Ectodermal cell (in vitro differentiated cells): ENCODE results near the gene ACOX3.

Source experiments
- H3K27ac ChIP-seq: 2 replicates; pipeline ENCODE4 v1.7.0; 2013; ENCODE audit warnings: mild to moderate bottlenecking, low read depth, low read length; ENCODE audit not compliant: insufficient read depth, poor library complexity, severe bottlenecking
- H3K27me3 ChIP-seq: 2 replicates; pipeline ENCODE4 v1.7.0; 2013; ENCODE audit warnings: mild to moderate bottlenecking, low read length; ENCODE audit not compliant: insufficient read depth, control insufficient read depth, poor library complexity, severe bottlenecking
- H3K36me3 ChIP-seq: one replicate; pipeline ENCODE4 v1.7.0; 2013; ENCODE audit warnings: low read length; ENCODE audit not compliant: control insufficient read depth, insufficient read depth
- H3K4me1 ChIP-seq: one replicate; pipeline ENCODE4 v1.7.0; 2013; ENCODE audit warnings: low read length; ENCODE audit not compliant: control insufficient read depth, insufficient read depth
- H3K4me3 ChIP-seq: 2 replicates; pipeline ENCODE4 v1.7.0; 2013; ENCODE audit warnings: low read depth, low read length, control low read depth; ENCODE audit not compliant: insufficient read depth
- H3K9me3 ChIP-seq: 2 replicates; pipeline ENCODE4 v1.7.0; 2013; ENCODE audit warnings: mild to moderate bottlenecking, low read length, moderate library complexity; ENCODE audit not compliant: control insufficient read depth
- WGBS, 2 experiments: methylation state at CpG; one replicate each; pipeline ENCODE4 v1.1.7; 2013; ENCODE audit warnings: missing lambda C conversion rate in 2 of 2; 5-methylcytosine and 5-hydroxymethylcytosine counted together

Gene ACOX3

DNA sequence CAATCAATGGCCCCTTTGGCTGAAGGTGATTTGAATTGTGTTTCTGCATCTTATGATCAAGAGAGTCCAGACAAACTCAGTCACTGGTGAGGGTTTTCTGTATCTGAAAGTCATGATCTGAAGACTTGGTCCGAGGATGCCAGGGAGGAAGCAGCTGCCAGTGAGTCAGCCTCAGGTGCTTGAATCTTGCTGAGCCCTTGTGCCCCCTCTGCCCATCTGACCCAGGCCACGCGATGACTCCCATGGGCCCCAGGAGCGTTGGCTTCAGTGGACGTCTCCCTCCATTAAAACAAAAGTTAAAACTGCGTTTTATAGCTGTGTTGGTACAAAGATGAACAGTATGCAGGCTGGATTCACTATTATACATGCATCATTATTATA lies 109.0 kb downstream of the ACOX3 start:
- Histone ChIP-seq H3K27me3 (no peaks in the 10 kb centered on the region), H3K4me3 (no peak overlapping the region), H3K9me3 (no peaks in the 10 kb centered on the region), H3K4me1 (no peaks in the 10 kb centered on the region), H3K36me3 (no peaks in the 10 kb centered on the region), H3K27ac (no peak overlapping the region)
- 95% methylated on average over 6 of the region's 6 CpGs for WGBS, 2 experiments

GRCh38 chr4:8330821-8331574 lies 109.5 kb downstream of the ACOX3 start:
- Histone ChIP-seq H3K4me3 (no peak overlapping the region), H3K27ac (no peak overlapping the region), H3K27me3 (no peaks in the 10 kb centered on the region), H3K9me3 (no peaks in the 10 kb centered on the region), H3K36me3 (no peaks in the 10 kb centered on the region), H3K4me1 (no peaks in the 10 kb centered on the region)
- WGBS, 2 experiments, result 88 to 92% methylated on average over 15 of the region's 15 CpGs

GRCh38 chr4:8329859-8330761 lies 110.4 kb downstream of the ACOX3 start:
- Histone ChIP-seq H3K4me3 (no peak overlapping the region), H3K36me3 (no peaks in the 10 kb centered on the region), H3K9me3 (no peaks in the 10 kb centered on the region), H3K27me3 (no peaks in the 10 kb centered on the region), H3K4me1 (no peaks in the 10 kb centered on the region), H3K27ac (no peak overlapping the region)
- 92 to 94% methylated on average over 20 of the region's 20 CpGs for WGBS, 2 experiments

DNA sequence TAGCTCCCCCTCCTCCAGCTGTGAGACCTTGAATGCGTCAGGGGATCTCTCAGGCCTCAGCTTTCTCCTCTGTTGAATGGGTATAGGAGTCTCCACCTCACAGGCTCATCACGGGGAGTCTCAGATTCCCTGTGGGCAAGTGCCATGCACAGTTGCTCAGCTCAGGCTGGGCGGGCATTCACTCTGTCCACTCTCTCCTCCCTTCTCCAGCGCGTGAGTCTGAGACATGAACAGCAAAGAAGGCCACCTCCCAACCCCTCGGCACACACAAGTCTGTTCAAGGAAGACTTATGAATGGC lies 111.0 kb downstream of the ACOX3 start:
- Histone ChIP-seq H3K27me3 (no peaks in the 10 kb centered on the region), H3K36me3 (no peaks in the 10 kb centered on the region), H3K27ac (no peak overlapping the region), H3K4me1 (no peaks in the 10 kb centered on the region), H3K9me3 (no peaks in the 10 kb centered on the region), H3K4me3 (no peak overlapping the region)
- WGBS, 2 experiments, result 76 to 77% methylated on average over 6 of the region's 6 CpGs

DNA sequence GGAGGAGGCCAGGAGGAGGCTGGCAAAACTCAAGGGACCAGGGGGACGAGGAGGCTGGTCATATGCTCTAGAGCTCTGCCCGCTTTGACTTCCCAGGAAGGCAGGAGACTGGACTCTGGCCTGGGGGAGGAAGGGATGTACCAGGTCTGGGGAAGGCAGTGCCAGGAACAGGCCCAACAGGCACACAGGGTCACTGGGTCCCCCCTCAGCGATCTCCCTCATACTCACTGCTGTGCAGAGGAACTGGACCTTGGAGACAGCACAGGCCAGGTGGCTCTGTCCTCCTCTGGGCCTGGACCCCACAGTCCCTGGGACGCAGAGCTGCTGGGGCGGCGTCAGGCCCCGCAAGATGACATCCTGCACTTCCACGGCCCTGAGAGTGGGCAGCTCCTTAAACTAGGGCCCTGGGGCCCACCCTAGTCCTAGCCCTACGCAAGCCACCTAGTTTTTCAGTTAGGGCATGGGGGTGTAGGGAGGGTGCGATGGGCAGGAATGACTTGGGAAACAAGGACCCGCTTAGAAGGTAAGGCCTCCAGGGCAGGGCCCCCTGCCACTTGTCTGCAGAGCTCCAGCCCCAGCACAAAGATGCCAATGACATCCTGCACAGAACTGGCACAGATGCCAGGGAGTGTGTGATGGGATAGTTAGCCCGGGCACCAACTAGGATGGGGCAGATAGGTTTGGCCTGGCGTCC lies 111.5 kb downstream of the ACOX3 start:
- H3K36me3 ChIP-seq, result no peaks in the 10 kb centered on the region
- H3K4me3 ChIP-seq, result no peak overlapping the region
- H3K27ac ChIP-seq, result no peak overlapping the region
- WGBS, 2 experiments, result 78 to 79% methylated on average over 13 of the region's 13 CpGs
- no peaks in the 10 kb centered on the region for H3K9me3 ChIP-seq
- no peaks in the 10 kb centered on the region for H3K4me1 ChIP-seq
- no peaks in the 10 kb centered on the region for H3K27me3 ChIP-seq

GRCh38 chr4:8328456-8328855 lies 112.1 kb downstream of the ACOX3 start:
- no peak overlapping the region for H3K4me3 ChIP-seq
- H3K4me1 ChIP-seq, result no peaks in the 10 kb centered on the region
- H3K27ac ChIP-seq, result no peak overlapping the region
- H3K36me3 ChIP-seq, result no peaks in the 10 kb centered on the region
- 94 to 99% methylated on average over 3 of the region's 3 CpGs for WGBS, 2 experiments
- H3K27me3 ChIP-seq, result no peaks in the 10 kb centered on the region
- no peaks in the 10 kb centered on the region for H3K9me3 ChIP-seq

DNA sequence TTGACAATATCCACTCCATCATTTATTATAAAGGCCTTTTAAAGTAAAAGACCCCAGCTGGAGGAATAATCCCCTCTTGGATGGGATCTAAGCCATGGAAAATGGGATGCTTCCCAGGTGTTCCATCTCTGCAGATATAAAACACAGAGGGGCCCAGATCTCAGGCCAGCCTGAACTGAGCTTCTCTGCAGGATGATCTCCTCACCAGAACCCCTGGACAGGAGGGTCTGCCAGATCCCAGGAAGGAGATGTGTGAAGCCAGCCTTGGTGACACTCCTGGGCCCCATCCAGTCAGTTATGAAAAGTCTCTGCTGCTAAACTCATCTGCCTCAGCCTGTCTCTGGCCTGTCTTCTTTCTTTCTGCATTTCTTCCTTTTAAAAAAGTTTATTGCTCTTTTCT lies 114.3 kb downstream of the ACOX3 start:
- Histone ChIP-seq H3K4me3 (no peak overlapping the region), H3K27me3 (no peaks in the 10 kb centered on the region), H3K36me3 (no peaks in the 10 kb centered on the region), H3K4me1 (no peaks in the 10 kb centered on the region), H3K9me3 (no peaks in the 10 kb centered on the region), H3K27ac (no peak overlapping the region)

GRCh38 chr4:8325291-8325973 lies 115.1 kb downstream of the ACOX3 start:
- no peaks in the 10 kb centered on the region for H3K36me3 ChIP-seq
- H3K4me3 ChIP-seq, result no peak overlapping the region
- H3K27me3 ChIP-seq, result no peaks in the 10 kb centered on the region
- no peaks in the 10 kb centered on the region for H3K9me3 ChIP-seq
- whole genome bisulfite sequencing, 2 experiments, result 80 to 83% methylated on average over 8 of the region's 8 CpGs
- no peak overlapping the region for H3K27ac ChIP-seq
- no peaks in the 10 kb centered on the region for H3K4me1 ChIP-seq

DNA sequence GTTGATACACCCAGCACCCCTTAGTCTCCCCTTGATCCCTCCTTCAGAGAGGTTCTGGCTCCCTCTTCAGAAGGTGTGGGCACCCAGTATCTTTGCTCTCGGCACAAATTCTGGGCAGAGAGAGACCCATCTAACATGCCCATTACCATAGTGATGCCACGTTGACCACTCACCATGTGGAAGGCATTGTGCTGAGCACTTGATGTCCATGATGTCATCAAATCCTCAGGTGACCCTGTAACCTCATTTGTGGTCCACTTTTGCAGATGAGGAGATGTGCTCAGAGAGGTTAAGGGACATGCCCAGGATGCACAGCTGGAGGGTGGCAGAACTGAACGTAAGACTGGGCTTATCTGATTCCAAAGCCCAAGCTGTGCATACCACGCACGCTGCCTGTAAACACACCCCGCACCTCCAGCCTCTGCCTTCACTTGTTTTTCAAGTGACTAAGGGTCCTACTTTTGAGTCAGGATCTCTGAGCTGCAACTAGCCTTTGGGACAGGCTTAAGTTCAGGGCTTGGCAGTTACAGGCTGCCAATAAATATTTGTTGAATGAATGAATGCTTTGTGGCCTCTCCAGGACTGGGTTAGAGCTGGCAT lies 115.8 kb downstream of the ACOX3 start:
- 92 to 95% methylated on average over 6 of the region's 6 CpGs for WGBS, 2 experiments

More for the DNA sequence above, 115.8 kb downstream of the ACOX3 start:
- H3K27ac ChIP-seq, result no peak overlapping the region
- no peaks in the 10 kb centered on the region for H3K36me3 ChIP-seq
- H3K4me3 ChIP-seq, result no peak overlapping the region
- no peaks in the 10 kb centered on the region for H3K4me1 ChIP-seq
- no peaks in the 10 kb centered on the region for H3K27me3 ChIP-seq
- H3K9me3 ChIP-seq, result no peaks in the 10 kb centered on the region
